GM21381 (cell line): ENCODE measurements around the gene SGK1.
"Not testable (repeated sequence)": the region's sequence is repeated elsewhere in the genome, so short reads cannot be mapped to it uniquely, and the experiment has no call there.

Source experiments
- ATAC-seq: cut with Tn5 transposase; IDR thresholded peaks from one replicate; pipeline ENCODE4 v1.9.1; 2021; ENCODE audit warnings: mild to moderate bottlenecking, moderate library complexity; ENCODE audit not compliant: unreplicated experiment

SGK1 gene

GRCh38 chr6:134255280-134255679 lies 62.6 kb downstream of the SGK1 start:
- ATAC-seq, result not testable (repeated sequence)

GRCh38 chr6:134254118-134254517 lies 63.8 kb downstream of the SGK1 start:
- no peak for ATAC-seq

GRCh38 chr6:134253681-134254080 lies 64.2 kb downstream of the SGK1 start:
- no peak for ATAC-seq

DNA sequence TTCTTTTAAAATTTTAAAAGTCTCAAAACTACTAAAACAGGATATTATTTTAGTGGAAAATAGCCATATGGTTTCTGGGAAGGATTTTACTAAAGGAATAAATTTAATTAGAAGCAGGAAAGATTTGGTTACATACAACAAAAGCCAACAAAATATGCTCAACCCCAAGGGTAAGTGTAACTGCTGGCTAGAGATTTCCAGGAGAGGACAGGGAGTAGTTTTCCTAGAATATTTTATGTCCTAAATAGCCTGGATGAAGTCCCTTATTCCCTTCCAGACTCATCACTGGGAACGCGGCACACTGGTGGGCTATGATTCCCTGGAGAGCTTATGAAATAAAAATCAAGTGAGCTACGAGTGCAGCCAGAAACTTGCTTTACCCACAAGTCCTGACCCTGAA lies 66.6 kb downstream of the SGK1 start:
- ATAC-seq, result no peak

- no peak for ATAC-seq
Measured at GRCh38 chr6:134250776-134251175, 67.1 kb downstream of the SGK1 start.

DNA sequence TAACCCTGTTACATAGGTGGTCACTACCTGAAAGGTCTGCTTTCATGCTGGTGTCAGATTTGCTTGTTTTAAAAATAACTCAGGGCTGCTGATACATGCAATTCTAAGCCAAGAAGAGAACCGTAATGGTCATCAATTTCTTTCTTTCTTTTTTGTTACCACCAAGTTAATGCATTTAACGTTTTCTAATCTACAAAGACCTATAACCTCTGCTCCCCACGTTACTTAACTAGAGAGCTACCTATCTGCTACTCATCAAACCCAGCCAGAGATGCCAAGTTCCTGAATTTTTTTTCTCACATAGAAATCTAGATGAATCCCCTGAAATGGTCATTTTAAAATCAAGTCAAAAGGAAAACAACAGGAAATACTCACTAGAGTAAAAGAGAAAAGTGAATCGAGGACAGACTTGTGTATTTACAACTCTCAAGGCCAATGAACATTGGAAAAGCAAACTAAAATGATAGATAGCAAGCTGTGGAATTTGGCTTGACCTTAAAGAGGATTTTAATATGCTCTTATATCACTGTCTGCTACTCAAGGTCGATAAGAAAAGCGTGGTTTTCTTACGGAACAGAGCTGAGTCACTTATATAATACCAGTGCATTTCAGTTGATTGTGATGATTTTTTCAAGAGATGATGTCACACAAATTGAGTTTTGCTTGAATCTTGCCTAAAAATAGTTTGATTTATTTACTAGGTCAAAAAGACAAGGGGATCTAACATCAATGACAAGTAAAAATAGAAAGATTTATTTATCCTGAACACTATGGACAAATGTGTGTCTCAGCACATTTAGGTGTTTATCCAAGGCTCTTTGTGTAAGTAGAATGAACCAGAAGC lies 67.9 kb downstream of the SGK1 start:
- no peak for ATAC-seq

- ATAC-seq, result no peak
Measured at GRCh38 chr6:134249239-134249758, 68.6 kb downstream of the SGK1 start.

DNA sequence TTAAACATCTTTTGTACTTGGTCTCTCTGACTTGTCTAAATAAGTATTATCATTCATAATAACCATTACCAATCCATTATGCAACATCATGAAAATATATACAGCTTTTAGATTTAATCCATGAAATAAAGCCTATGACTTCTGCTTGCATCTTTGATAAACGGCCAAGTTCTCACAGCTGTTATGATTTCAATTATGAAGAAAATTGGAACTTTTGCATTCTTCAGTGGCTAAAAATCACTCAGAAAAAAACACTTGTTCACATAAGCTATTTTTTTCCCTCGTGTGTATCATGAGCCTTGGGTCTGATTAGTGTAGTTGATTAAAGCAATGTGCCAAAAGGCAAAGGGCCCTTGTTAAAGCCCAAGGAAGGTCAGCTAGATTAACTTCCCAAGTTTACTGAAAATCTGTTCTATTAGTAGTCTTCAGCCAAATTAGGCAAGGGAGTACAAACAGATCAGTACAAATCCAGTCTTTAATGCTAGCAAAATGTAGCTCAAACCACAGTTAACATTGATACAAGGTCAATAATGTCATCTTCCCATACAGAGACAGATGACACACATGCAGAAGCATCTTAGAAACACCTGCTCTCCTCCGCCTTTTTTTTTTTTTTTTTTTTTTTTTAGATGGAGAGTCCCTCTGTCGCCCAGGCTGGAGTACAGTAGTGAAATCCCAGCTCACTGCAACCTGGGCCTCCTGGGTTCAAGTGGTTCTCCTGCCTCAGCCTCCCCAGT lies 69.9 kb downstream of the SGK1 start:
- ATAC-seq, result no peak

DNA sequence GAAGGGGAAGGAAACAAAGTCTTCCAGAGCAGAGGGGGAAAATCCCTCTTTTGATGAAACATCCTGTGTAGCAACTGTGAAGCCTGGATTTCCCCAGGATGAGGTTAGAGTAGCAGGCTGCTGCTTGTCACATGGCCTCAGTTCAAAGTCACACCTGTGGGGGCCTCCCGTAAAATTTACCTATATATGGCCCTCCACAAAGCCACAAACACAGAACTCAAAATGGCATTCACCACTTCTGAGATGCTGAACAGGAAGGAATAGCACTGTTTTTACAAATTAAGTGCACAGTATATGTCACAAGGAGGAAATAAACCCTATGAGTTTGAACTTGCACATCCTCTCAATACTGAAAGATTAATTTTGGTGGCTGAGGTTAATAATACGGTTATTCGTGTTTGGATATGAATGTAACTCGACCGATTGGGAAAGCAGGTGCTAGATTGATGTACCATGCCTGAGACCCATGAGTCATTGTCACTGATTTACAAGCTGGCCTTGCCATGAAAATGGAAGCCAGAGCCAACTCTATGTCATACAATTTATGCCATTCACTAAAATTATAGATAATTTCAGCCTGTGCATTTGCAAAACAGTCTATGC lies 70.6 kb downstream of the SGK1 start:
- peak; percentile 94 for ATAC-seq

GRCh38 chr6:134245706-134246105 lies 72.2 kb downstream of the SGK1 start:
- ATAC-seq, result no peak

DNA sequence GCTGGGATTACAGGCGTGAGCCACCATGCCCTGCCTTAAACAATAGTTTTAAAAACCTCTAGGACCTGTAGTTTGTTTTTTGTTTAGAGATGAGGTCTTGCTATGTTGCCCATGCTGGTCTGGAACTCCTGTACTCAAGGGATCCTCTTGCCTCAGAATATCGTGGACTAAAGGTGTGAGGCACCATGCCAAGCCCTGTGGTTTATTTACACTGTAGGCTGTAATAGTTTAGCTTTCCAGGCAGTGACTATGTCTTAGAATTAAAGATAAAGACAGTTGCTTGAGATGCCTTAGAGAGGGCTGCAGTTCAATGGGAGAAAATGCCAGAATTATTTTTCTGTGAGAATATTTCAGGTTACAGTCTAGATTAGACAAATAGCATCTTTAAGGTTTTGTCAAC lies 72.9 kb downstream of the SGK1 start:
- no peak for ATAC-seq

DNA sequence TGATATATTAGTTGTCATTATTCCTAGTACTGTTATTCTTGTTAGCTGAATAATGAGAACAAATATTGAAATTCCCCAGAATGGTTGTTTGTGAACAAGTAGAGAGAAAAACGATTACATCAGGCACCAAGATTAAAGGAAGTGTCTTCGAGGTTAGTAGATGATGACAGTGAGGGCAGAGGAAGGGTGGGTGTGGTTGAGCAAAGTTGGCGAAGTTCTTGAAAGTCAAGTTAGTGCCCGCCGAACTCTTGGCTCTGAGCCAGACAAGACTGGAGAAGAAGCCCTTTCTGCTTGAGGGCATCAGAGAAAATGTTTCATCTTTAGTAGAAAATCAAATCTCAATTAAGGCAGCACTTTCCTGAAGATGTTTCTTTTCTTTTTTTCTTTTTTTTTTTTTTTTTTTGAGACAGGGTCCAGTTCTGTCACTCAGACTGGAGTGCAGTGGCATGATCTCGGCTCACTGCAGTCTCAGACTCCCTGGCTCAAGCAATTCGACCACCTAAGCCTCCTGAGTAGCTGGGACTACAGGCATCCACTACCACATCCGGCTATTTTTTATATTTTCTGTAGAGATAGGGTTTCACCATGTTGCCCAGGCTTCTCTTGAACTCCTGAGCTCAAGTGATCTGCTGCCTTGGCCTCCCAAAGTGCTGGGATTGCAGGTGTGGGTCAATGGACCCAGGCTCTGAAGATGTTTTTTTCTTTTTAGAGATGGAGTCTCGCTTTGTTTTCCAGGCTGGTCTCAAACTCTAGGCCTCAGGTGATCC lies 77.1 kb downstream of the SGK1 start:
- no peak for ATAC-seq

GRCh38 chr6:134238960-134239795 lies 78.7 kb downstream of the SGK1 start:
- ATAC-seq, result no peak

DNA sequence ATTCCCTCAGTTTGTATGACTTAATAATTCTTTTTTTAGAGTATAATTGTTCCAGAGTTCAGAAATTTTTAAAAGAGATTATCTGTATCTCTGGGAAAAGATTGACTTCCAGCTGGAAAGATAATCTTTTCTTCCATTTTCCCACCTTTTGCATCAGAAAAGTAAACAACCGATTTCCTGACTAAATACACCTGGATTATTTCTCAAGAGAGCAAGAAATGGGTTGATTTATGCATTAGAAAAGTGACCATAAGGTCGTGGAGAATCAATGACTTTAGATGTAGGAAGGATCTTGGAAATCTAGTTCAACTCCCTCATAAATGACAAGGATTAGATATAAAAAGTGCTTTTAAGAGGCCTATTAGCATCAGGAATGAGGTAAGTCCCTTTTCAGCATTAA lies 79.9 kb downstream of the SGK1 start:
- no peak for ATAC-seq

DNA sequence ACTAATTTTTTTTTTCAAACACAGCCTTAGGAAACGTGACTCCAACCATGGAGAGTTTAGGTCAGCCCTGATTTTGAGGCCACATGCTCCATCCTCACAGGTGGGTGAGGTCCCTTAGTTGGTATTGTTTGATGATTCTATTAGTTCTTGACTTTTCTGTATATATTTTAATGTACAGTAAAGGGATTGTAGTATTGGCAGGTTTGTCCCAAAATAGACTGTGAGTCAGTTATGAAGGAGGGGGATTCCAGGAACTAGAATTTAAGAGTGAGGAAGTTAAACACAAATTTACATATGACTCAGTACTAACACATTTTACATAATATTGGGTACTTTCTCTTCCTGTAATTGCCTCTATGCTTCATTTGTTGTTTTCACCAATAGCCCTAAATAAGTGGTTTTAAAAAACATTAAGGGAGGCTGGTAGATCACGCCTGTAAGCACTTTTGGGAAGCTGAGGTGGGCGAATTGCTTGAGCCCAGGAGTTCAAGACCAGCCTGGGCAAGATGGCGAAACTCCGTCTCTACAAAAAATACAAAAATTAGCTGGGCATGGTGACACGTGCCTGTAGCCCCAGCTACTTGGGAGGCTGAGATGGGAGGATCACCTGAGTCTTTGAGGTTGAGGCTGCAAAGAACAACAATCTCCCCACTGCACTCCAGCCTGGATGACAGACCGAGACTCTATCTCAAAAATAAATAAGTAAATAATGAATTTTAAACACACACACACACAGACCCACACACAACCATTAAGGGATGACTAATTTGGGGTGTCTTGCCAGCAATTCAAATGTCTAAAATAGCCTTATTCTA lies 81.8 kb downstream of the SGK1 start:
- ATAC-seq, result peak; percentile 97

- ATAC-seq, result not testable (repeated sequence)
Measured at GRCh38 chr6:134235334-134235733, 82.6 kb downstream of the SGK1 start.

DNA sequence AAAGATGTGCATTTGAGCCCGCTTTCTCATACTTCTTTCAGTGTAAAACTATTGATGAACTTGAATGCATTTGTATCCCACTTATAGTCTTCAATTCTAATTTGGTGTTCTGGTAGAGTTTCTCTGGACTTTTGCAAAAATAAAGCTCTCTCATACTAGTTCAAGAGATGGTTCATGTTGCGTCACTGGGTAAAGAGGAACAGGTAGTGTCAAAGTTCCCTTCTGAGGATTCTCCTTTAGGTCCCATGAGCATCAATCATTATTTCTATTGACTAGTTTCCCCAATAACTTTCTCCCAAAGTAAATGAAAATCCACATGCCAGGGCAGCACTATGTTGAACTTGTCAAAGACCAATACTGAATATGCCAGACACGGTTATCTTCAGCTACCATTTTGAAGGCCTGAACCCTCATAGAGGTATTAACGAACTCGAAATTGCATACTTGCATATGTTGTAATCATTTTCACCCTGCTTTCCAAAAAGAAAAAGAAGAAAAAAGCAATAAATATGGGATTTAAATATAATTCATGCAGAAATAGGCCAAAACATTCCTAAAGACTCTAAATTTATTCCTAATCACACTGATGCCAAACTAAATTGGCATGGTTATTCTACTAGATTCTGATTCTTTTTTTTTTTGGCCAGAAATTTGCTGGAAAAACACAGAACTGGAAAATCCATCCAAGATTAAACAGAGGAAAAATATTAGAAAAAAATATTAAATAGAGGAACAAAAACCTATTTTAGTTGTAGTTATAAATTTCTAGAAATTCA lies 84.5 kb downstream of the SGK1 start:
- ATAC-seq, result no peak

DNA sequence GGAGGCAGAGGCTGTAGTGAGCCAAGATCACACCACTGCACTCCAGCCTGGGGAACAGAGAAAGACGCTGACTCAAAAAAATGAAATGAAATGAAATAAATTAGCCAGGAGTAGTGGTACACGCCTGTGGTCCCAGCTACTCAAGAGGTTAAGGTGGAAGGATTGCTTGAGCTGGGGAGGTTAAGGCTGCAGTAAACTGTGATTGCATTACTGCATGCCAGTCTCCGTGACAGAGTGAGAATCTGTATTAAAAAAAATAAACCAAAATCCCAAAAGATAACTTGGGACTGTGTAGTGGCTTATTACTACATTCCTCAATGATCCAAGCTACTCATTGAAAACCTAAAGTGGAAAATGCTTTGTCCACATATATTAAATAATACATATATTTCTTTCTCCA lies 87.0 kb downstream of the SGK1 start:
- ATAC-seq, result no peak
